OCI-LY7 (cell line): ENCODE results near the gene LRP1B. TPM values are rescaled to one million over a fixed set of nuclear protein-coding genes. Genes with fewer than 3 reads are reported as not detected.

Source experiments
- BruUV-seq: library from RNA; stranded (reverse); fragments of 400-500 nt; replicated peaks from 2 replicates; lab custom pipeline; 2021; lab: Mats Ljungman, UMichigan
- CTCF ChIA-PET: fragments of 300-600 bp; sonication (Branson Sonifier 250); formaldehyde crosslinking; loops from one replicate; lab custom pipeline; 2022; ENCODE audit warnings: antibody characterized with exemption; ENCODE audit not compliant: unreplicated experiment; lab: Charles Lee
- POLR2A ChIA-PET: fragments of 300-600 bp; sonication (Branson Sonifier 250); formaldehyde crosslinking; loops from one replicate; lab custom pipeline; 2022; ENCODE audit warnings: antibody characterized with exemption; lab: Charles Lee
- DNase-seq: peaks from one replicate; pipeline ENCODE4 v3.0.0-alpha.2; 2015; ENCODE audit warnings: low spot score
- H2AFZ ChIP-seq: fragments of 200-600 bp; sonication (generic), shearing (Covaris generic); 2 replicates; pipeline ENCODE4 v1.6.1; 2014; ENCODE audit warnings: mild to moderate bottlenecking, antibody characterized with exemption, low read length, moderate library complexity
- H3K27ac ChIP-seq: fragments of 200-600 bp; sonication (generic); 2 replicates; pipeline ENCODE4 v1.5.1; 2014; ENCODE audit warnings: mixed run types, low read depth, mild to moderate bottlenecking, moderate library complexity, low read length, inconsistent platforms; ENCODE audit not compliant: poor library complexity, severe bottlenecking
- H3K36me3 ChIP-seq: fragments of 200-600 bp; sonication (generic); 2 replicates; pipeline ENCODE4 v1.6.1; 2014; ENCODE audit warnings: mild to moderate bottlenecking, antibody characterized with exemption, low read length, moderate library complexity, mixed read lengths; ENCODE audit not compliant: insufficient read depth
- H3K4me1 ChIP-seq: fragments of 200-600 bp; sonication (generic); 2 replicates; pipeline ENCODE4 v1.5.1; 2014; ENCODE audit warnings: mild to moderate bottlenecking, low read length; ENCODE audit not compliant: insufficient read depth, poor library complexity, severe bottlenecking
- H3K4me2 ChIP-seq: fragments of 200-600 bp; sonication (generic); 2 replicates; pipeline ENCODE4 v1.6.1; 2014; ENCODE audit warnings: mild to moderate bottlenecking, low read length
- H3K4me3 ChIP-seq: fragments of 200-600 bp; sonication (generic); 2 replicates; pipeline ENCODE4 v1.5.1; 2014; ENCODE audit warnings: mild to moderate bottlenecking, low read depth, low read length; ENCODE audit not compliant: poor library complexity, severe bottlenecking
- H3K79me2 ChIP-seq: fragments of 200-600 bp; sonication (generic); 2 replicates; pipeline ENCODE4 v1.6.1; 2016; ENCODE audit warnings: low read depth, mild to moderate bottlenecking, low read length, moderate library complexity, mixed read lengths; ENCODE audit not compliant: insufficient read depth
- H3K9me2 ChIP-seq: fragments of 200-600 bp; sonication (generic); 2 replicates; pipeline ENCODE4 v1.6.1; 2016; ENCODE audit warnings: mild to moderate bottlenecking, low read length, mixed read lengths; ENCODE audit not compliant: insufficient read depth
- H3K9me3 ChIP-seq: fragments of 200-600 bp; sonication (generic); 2 replicates; pipeline ENCODE4 v1.6.1; 2014; ENCODE audit warnings: mild to moderate bottlenecking, mixed run types, low read length, mixed read lengths
- H4K20me1 ChIP-seq: fragments of 200-600 bp; sonication (generic); 2 replicates; pipeline ENCODE4 v1.6.1; 2014; ENCODE audit warnings: mild to moderate bottlenecking, antibody characterized with exemption, low read length, moderate library complexity, mixed read lengths; ENCODE audit not compliant: insufficient read depth
- CTCF ChIP-seq: fragments of 200-600 bp; sonication (generic); conservative IDR thresholded peaks from 2 replicates; pipeline ENCODE4 v1.5.1; 2014; ENCODE audit warnings: mild to moderate bottlenecking, antibody characterized with exemption, low read length, moderate library complexity, mixed read lengths
- EZH2phosphoT487 ChIP-seq: fragments of 200-600 bp; sonication (generic); IDR thresholded peaks from 2 replicates; pipeline ENCODE4 v1.6.1; 2018; ENCODE audit warnings: low read depth, borderline replicate concordance, mild to moderate bottlenecking, mixed run types, antibody characterized with exemption, low read length, moderate library complexity, mixed read lengths
- intact Hi-C: fragments of 100-400 bp; cut with micrococcal nuclease; formaldehyde crosslinking; loops from one replicate; pipeline ENCODE4 v1.10.0; 2022; ENCODE audit not compliant: unreplicated experiment
- total RNA-seq, 2 experiments: library from RNA; depleted of rRNA in 1 of 2; stranded (reverse); fragments of >200 nt in 1 of 2; shearing (Covaris generic) in 1 of 2; gene quantifications; 2 replicates each; pipeline ENCODE4 v1.2.3, GENCODE V29; 2014 to 2022

The LRP1B gene
- total RNA-seq, 2 experiments from 2014 or later, result not detected

- ChIA-PET CTCF (no interaction called here), POLR2A (interaction anchor here (0.7 kb wide), 1 partner anchor 19 kb away, joined by 3 read pairs; no protein-coding TSS in a partner anchor)
- Histone ChIP-seq H3K36me3 (no peaks in the 10 kb centered on the region), H3K27ac (no peak overlapping the region), H4K20me1 (no peaks in the 10 kb centered on the region), H3K4me2 (no peak overlapping the region), H3K79me2 (no peaks in the 10 kb centered on the region), H3K4me3 (no peak overlapping the region), H3K9me2 (no peaks in the 10 kb centered on the region), H3K4me1 (no peaks in the 10 kb centered on the region), H3K9me3 (no peaks in the 10 kb centered on the region), H2AFZ (no peak overlapping the region)
- intact Hi-C loops, result no loop called here
- TF ChIP-seq EZH2phosphoT487 (no peak), CTCF (no peak)
- DNase-seq, result no peak
- no TSS peak for BruUV-seq
Measured at GRCh38 chr2:142041996-142042395, 88.8 kb downstream of the LRP1B start.

GRCh38 chr2:142041105-142041504 is 89.7 kb downstream of the LRP1B start:
- no peaks in the 10 kb centered on the region for H3K4me1 ChIP-seq
- TF ChIP-seq EZH2phosphoT487 (no peak), CTCF (no peak)
- no TSS peak for BruUV-seq
- H3K9me2 ChIP-seq, result no peaks in the 10 kb centered on the region
- H4K20me1 ChIP-seq, result no peaks in the 10 kb centered on the region
- H3K36me3 ChIP-seq, result no peaks in the 10 kb centered on the region
- H3K4me3 ChIP-seq, result no peak overlapping the region
- no peaks in the 10 kb centered on the region for H3K9me3 ChIP-seq
- no peak overlapping the region for H3K27ac ChIP-seq
- ChIA-PET POLR2A (no interaction called here), CTCF (no interaction called here)
- intact Hi-C loops, result no loop called here
- no peak overlapping the region for H2AFZ ChIP-seq
- no peak overlapping the region for H3K4me2 ChIP-seq
- no peaks in the 10 kb centered on the region for H3K79me2 ChIP-seq
- DNase-seq, result no peak

- H3K9me3 ChIP-seq, result no peaks in the 10 kb centered on the region
- POLR2A ChIA-PET, result interaction anchor here (0.7 kb wide), 1 partner anchor 568 kb away, joined by 3 read pairs; no protein-coding TSS in a partner anchor
- no peaks in the 10 kb centered on the region for H3K4me1 ChIP-seq
- intact Hi-C loops, result no loop called here
- no peaks in the 10 kb centered on the region for H3K79me2 ChIP-seq
- H3K4me2 ChIP-seq, result no peak overlapping the region
- H3K27ac ChIP-seq, result no peak overlapping the region
- no peaks in the 10 kb centered on the region for H3K36me3 ChIP-seq
- TF ChIP-seq EZH2phosphoT487 (no peak), CTCF (no peak)
- BruUV-seq, result no TSS peak
- no peaks in the 10 kb centered on the region for H3K9me2 ChIP-seq
- CTCF ChIA-PET, result no interaction called here
- no peak overlapping the region for H2AFZ ChIP-seq
- DNase-seq, result no peak
- H3K4me3 ChIP-seq, result no peak overlapping the region
- H4K20me1 ChIP-seq, result no peaks in the 10 kb centered on the region
Measured at GRCh38 chr2:142040556-142040955, 90.3 kb downstream of the LRP1B start.
